ENCODE results near the gene CREB3L4. TPM values are rescaled to one million over a fixed set of nuclear protein-coding genes. Genes with fewer than 3 reads are reported as not detected.

Gene CREB3L4
- total RNA-seq, 2 donors from 2014 or later: 109 to 386 TPM

DNA sequence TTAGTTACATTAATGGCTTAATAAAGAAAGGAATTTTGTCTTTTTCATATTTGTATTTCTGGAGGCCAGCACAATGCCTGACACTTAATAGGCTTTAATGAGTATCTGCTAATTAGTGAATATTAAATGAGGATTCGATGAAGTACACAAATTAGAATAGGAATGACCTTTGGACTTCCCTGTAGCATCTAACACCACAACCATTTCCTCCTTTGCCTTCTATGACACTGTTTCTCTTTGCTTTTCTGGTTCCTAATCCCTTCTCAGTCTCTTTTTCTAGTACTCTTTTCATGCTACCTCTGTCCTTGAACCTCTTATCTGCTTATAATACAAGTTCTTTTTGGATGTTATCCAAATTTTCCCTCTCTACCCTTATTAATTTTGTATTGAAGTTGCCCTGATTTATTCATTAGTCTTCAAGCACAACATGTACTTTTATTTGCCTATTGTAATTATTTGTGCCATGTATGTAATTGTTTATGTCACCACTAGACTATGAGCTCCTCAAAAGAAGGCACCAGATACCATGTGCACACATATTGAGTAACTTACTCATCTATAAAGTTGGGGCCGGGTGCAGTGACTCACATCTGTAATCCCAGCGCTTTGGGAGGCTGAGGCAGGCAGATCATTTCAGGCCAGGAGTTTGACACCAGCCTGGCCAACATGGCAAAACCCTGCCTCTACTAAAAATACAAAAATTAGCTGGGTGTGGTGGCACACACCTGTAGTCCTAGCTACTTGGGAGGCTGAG lies 46.6 kb downstream of the CREB3L4 start:
- Histone ChIP-seq H3K9me3 (no peaks in the 10 kb centered on the region), H3K27ac (no peak overlapping the region), H3K27me3 (replicated peaks; ENCODE audit: insufficient read depth) (no peaks in the 10 kb centered on the region), H3K36me3 (no peaks in the 10 kb centered on the region), H3K4me1 (replicated peaks) (no peaks in the 10 kb centered on the region), H3K4me3 (no peak overlapping the region)
- no peak for TF ChIP-seq POLR2AphosphoS5 (IDR thresholded peaks at IDR 0.05)
- no peak for TF ChIP-seq POLR2A (IDR thresholded peaks at IDR 0.05)
- TF ChIP-seq, protein P1, sequence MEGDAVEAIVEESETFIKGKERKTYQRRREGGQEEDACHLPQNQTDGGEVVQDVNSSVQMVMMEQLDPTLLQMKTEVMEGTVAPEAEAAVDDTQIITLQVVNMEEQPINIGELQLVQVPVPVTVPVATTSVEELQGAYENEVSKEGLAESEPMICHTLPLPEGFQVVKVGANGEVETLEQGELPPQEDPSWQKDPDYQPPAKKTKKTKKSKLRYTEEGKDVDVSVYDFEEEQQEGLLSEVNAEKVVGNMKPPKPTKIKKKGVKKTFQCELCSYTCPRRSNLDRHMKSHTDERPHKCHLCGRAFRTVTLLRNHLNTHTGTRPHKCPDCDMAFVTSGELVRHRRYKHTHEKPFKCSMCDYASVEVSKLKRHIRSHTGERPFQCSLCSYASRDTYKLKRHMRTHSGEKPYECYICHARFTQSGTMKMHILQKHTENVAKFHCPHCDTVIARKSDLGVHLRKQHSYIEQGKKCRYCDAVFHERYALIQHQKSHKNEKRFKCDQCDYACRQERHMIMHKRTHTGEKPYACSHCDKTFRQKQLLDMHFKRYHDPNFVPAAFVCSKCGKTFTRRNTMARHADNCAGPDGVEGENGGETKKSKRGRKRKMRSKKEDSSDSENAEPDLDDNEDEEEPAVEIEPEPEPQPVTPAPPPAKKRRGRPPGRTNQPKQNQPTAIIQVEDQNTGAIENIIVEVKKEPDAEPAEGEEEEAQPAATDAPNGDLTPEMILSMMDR (IDR thresholded peaks at IDR 0.05): no peak
- DNase-seq (ENCODE audit: low spot score): no peak
- intact Hi-C loops (cut with DNase I): no loop called here
- 85% methylated on average over 3 of the region's 3 CpGs for WGBS

DNA sequence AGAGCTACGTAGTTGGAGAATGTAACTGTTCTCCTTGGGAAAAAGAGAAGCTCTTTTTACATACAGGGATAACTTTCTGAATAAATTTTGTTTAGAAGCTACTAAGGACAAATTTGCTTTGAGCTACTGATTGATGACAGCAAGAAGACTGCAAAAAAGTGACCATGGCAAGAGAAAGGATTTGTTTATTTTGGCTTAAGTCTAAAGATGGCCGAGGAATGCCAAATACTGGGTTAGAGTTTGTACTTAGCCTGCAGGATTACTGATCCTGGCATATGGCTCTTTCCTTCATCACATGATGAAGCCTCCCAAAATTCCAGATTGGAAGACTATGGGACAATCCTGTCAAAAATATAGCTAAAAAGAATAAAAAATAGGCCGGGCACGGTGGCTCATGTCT lies 51.6 kb downstream of the CREB3L4 start:
- Histone ChIP-seq H3K9me3 (no peaks in the 10 kb centered on the region), H3K27me3 (replicated peaks; ENCODE audit: insufficient read depth) (no peaks in the 10 kb centered on the region), H3K4me1 (replicated peaks) (no peaks in the 10 kb centered on the region), H3K36me3 (no peaks in the 10 kb centered on the region), H3K27ac (no peak overlapping the region), H3K4me3 (no peak overlapping the region)
- WGBS: 65% methylated on average over 4 of the region's 4 CpGs
- DNase-seq (ENCODE audit: low spot score): no peak
- TF ChIP-seq POLR2AphosphoS5 (IDR thresholded peaks at IDR 0.05) (no peak), POLR2A (IDR thresholded peaks at IDR 0.05) (no peak)
- TF ChIP-seq, protein P1 (IDR thresholded peaks at IDR 0.05): no peak
- intact Hi-C loops (cut with DNase I): no loop called here

DNA sequence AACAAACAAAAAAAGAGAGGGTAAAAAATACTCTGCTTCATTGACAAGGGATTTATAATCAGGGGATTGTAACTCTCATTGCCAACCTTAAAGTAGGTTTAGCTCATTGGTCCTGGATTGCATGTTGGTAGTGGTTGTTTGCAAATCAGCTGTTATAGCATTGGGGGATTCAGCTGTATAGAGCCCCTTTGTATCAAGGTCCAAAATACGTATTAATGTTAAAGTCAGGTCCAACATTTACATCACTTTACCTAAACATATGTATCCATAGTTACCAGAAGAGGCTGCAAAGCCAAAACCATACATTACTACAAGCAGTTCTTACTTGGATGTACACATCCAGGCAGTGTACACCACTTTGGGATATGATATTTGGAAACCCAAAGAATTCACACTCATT lies 52.2 kb downstream of the CREB3L4 start:
- H3K4me1 ChIP-seq (replicated peaks): no peaks in the 10 kb centered on the region
- no peak for TF ChIP-seq POLR2A (IDR thresholded peaks at IDR 0.05)
- TF ChIP-seq, protein P1 (IDR thresholded peaks at IDR 0.05): no peak
- no peak for TF ChIP-seq POLR2AphosphoS5 (IDR thresholded peaks at IDR 0.05)
- 90% methylated on average over 1 of the region's 1 CpG for WGBS
- H3K36me3 ChIP-seq: no peaks in the 10 kb centered on the region
- no peak for DNase-seq (ENCODE audit: low spot score)
- no peak overlapping the region for H3K4me3 ChIP-seq
- H3K27me3 ChIP-seq (replicated peaks; ENCODE audit: insufficient read depth): no peaks in the 10 kb centered on the region
- H3K9me3 ChIP-seq: no peaks in the 10 kb centered on the region
- intact Hi-C loops (cut with DNase I): no loop called here
- H3K27ac ChIP-seq: no peak overlapping the region

Small RNA genes lying within 50 kb of the gene (microRNA-seq; reads per million reads assigned to microRNA genes)
- gene MIR6737: 0.50 reads per million

Small RNA genes lying within 50 kb of the gene (small RNA-seq; reads per million reads assigned to genes)
- gene MIR6737: 0 to 0.28 reads per million in 2 donors

Other genes with a start within 250 kb of the CREB3L4 start
- gene INTS3, start 239.9 kb upstream of the CREB3L4 start, total RNA-seq: 10 to 100 TPM; 26.1 to 70.0 TPM
- 10 to 100 TPM; 27.4 to 30.9 TPM for gene SLC27A3, start 192.5 kb upstream of the CREB3L4 start, total RNA-seq
- gene GATAD2B, start 44.9 kb upstream of the CREB3L4 start, total RNA-seq: 10 to 100 TPM; 24.5 to 29.7 TPM
- 10 to 100 TPM; 18.1 to 28.3 TPM for gene DENND4B, start 21.2 kb upstream of the CREB3L4 start, total RNA-seq
- 10 to 100 TPM; 18.5 to 30.2 TPM for gene CRTC2, start 9.3 kb upstream of the CREB3L4 start, total RNA-seq
- 100 to 1,000 TPM in 1 of 2 donors, 10 to 100 TPM in 1; 88.6 to 122 TPM for gene SLC39A1, start 4.4 kb upstream of the CREB3L4 start, total RNA-seq
- gene JTB, start 9.8 kb downstream of the CREB3L4 start, total RNA-seq: 100 to 1,000 TPM; 234 to 404 TPM
- 10 to 100 TPM; 49.1 to 49.3 TPM for gene RAB13, start 18.4 kb downstream of the CREB3L4 start, total RNA-seq
- 1,000 to 10,000 TPM; 1,937 to 3,992 TPM for gene RPS27, start 22.9 kb downstream of the CREB3L4 start, total RNA-seq
- 1 to 10 TPM in 1 of 2 donors, under 1 TPM in 1; 0.05 to 5.7 TPM for gene NUP210L, start 187.2 kb downstream of the CREB3L4 start, total RNA-seq
- gene TPM3, start 224.2 kb downstream of the CREB3L4 start, total RNA-seq: 100 to 1,000 TPM; 147 to 277 TPM
- gene CFAP141, start 238.4 kb downstream of the CREB3L4 start, total RNA-seq: not detected